Transverse colon (tissue), 4 donors: Measurements from ENCODE around the gene RUBCNL.

Experiments
- CTCF ChIP-seq, 5 experiments: fragments of 200-600 bp in 3 of 5; fragments of 450-650 bp in 2 of 5; sonication (generic) in 3 of 5; IDR thresholded peaks; 1 replicate in 2 of 5; 2 replicates in 3 of 5; pipeline ENCODE4 v1.5.1; 2016 to 2017; ENCODE audit warnings: antibody characterized with exemption in 5 of 5, inconsistent platforms in 3 of 5, mild to moderate bottlenecking in 2 of 5, moderate library complexity in 1 of 5
- EP300 ChIP-seq: sonication (generic); formaldehyde crosslinking; IDR thresholded peaks from one replicate; pipeline ENCODE4 v1.6.1; 2017; ENCODE audit warnings: antibody characterized with exemption, low read depth
- POLR2A ChIP-seq: fragments of 450-650 bp; IDR thresholded peaks from one replicate; pipeline ENCODE4 v1.6.1; 2016; ENCODE audit warnings: antibody characterized with exemption, mild to moderate bottlenecking, moderate library complexity
- POLR2AphosphoS5 ChIP-seq, 3 donors: sonication (generic); formaldehyde crosslinking; IDR thresholded peaks; one replicate each; pipeline ENCODE4 v1.6.1; 2016; ENCODE audit warnings: antibody characterized with exemption in 3 of 3

- no peak for TF ChIP-seq CTCF (IDR thresholded peaks at IDR 0.05)
- TF ChIP-seq POLR2AphosphoS5 (IDR thresholded peaks at IDR 0.05): no peak
- no peak for TF ChIP-seq POLR2A
- TF ChIP-seq EP300: no peak
Observed at GRCh38 chr13:46313432-46314257, 73.4 kb downstream of the RUBCNL start.
